Natural killer cell (primary cell): ENCODE results near the gene PLXNA4. TPM values are rescaled to one million over a fixed set of nuclear protein-coding genes. Genes with fewer than 3 reads are reported as not detected.

Experiments used
- ATAC-seq, 3 donors: fragments of 150-1000 bp in 2 of 3; fragments of 200-7000 bp in 1 of 3; cut with Tn5 transposase; 1 replicate in 1 of 3; 2 replicates in 2 of 3; pipeline ENCODE4 v1.10.0; 2021; ENCODE audit warnings: mild to moderate bottlenecking in 2 of 3, moderate library complexity in 2 of 3
- DNase-seq, 2 donors: peaks; one replicate each; pipeline versions ENCODE4 v3.0.0 to v3.0.0-alpha.2; 2013 to 2021; ENCODE audit warnings: mixed read lengths in 1 of 2
- H3K27ac ChIP-seq: one replicate; pipeline ENCODE4 v1.5.1; 2013; ENCODE audit warnings: mild to moderate bottlenecking, low read length
- H3K27me3 ChIP-seq: one replicate; pipeline ENCODE4 v1.6.1; 2013; ENCODE audit warnings: low read length; ENCODE audit not compliant: control insufficient read depth, insufficient read depth
- H3K36me3 ChIP-seq: one replicate; pipeline ENCODE4 v1.6.1; 2013; ENCODE audit warnings: low read length; ENCODE audit not compliant: control insufficient read depth, insufficient read depth
- H3K4me1 ChIP-seq: one replicate; pipeline ENCODE4 v1.6.1; 2013; ENCODE audit warnings: low read length; ENCODE audit not compliant: control insufficient read depth, insufficient read depth
- H3K4me3 ChIP-seq: one replicate; pipeline ENCODE4 v1.5.1; 2013; ENCODE audit warnings: low read length
- H3K9me3 ChIP-seq: one replicate; pipeline ENCODE4 v1.6.1; 2013; ENCODE audit warnings: low read length; ENCODE audit not compliant: control insufficient read depth, insufficient read depth
- H3K27ac Mint-ChIP-seq, 2 donors: one replicate each; pipeline ENCODE4 v1.8.0; 2022; ENCODE audit warnings: mild to moderate bottlenecking in 2 of 2, mixed read lengths in 2 of 2, moderate library complexity in 1 of 2
- H3K27me3 Mint-ChIP-seq, 2 donors: one replicate each; pipeline ENCODE4 v1.8.0; 2022; ENCODE audit warnings: low read depth in 2 of 2, mixed read lengths in 2 of 2
- H3K36me3 Mint-ChIP-seq: one replicate; pipeline ENCODE4 v1.8.0; 2022; ENCODE audit warnings: mixed read lengths
- H3K4me1 Mint-ChIP-seq, 2 donors: one replicate each; pipeline ENCODE4 v1.8.0; 2022; ENCODE audit warnings: mixed read lengths in 2 of 2
- H3K4me3 Mint-ChIP-seq: one replicate; pipeline ENCODE4 v1.8.0; 2022; ENCODE audit warnings: mild to moderate bottlenecking, moderate library complexity, mixed read lengths
- H3K9me3 Mint-ChIP-seq, 2 donors: one replicate each; pipeline ENCODE4 v1.8.0; 2022; ENCODE audit warnings: mixed read lengths in 2 of 2
- CTCF ChIP-seq: fragments of 200-600 bp; IDR thresholded peaks from one replicate; pipeline ENCODE4 v1.8.0; 2022; ENCODE audit warnings: antibody characterized with exemption
- WGBS: methylation state at CpG from one replicate; pipeline ENCODE4 v1.1.7; 2013; ENCODE audit warnings: missing lambda C conversion rate; ENCODE audit not compliant: insufficient coverage; 5-methylcytosine and 5-hydroxymethylcytosine counted together
- intact Hi-C: fragments of 100-400 bp; cut with micrococcal nuclease; formaldehyde crosslinking; loops from one replicate; pipeline ENCODE4 v1.14.2; 2022
- total RNA-seq, 4 donors: library from RNA; stranded (reverse); fragments of 120-200 nt in 1 of 4; gene quantifications; one replicate each; pipeline versions ENCODE4 v1.2.3 to v1.2.4, GENCODE V29; 2013 to 2022

PLXNA4 gene
- total RNA-seq, 3 donors from 2014 or later (not counting 1 experiment from before 2014, with no cell fraction given): 5.1 to 15.3 (median 10.9) TPM

- ATAC-seq: no peak
- intact Hi-C loops: no loop called here
- Mint-ChIP-seq H3K27ac (no peak overlapping the region), H3K4me3 (no peak overlapping the region), H3K27me3 (peaks cover 0 to under 1% of the 10 kb centered on the region in 2 donors), H3K4me1 (peaks cover 6 to 7% of the 10 kb centered on the region in 2 donors), H3K36me3 (no peaks in the 10 kb centered on the region), H3K9me3 (no peaks in the 10 kb centered on the region)
- no peak for TF ChIP-seq CTCF
- Histone ChIP-seq H3K4me1 (no peaks in the 10 kb centered on the region), H3K9me3 (no peaks in the 10 kb centered on the region), H3K4me3 (no peak overlapping the region), H3K36me3 (no peaks in the 10 kb centered on the region), H3K27me3 (no peaks in the 10 kb centered on the region), H3K27ac (no peak overlapping the region)
- no peak for DNase-seq
- 56% methylated on average over 3 of the region's 3 CpGs for WGBS
These were observed 445.1 kb downstream of the PLXNA4 start for GRCh38 chr7:132131196-132131595.

- no peak for TF ChIP-seq CTCF
- WGBS: 63% methylated on average over 5 of the region's 5 CpGs
- no peaks in the 10 kb centered on the region for H3K36me3 Mint-ChIP-seq
- no peaks in the 10 kb centered on the region for H3K9me3 Mint-ChIP-seq
- intact Hi-C loops: no loop called here
- no peak overlapping the region for H3K4me3 Mint-ChIP-seq
- H3K27me3 Mint-ChIP-seq: peaks cover 0 to 4% of the 10 kb centered on the region in 2 donors
- no peak overlapping the region for H3K4me3 ChIP-seq
- no peaks in the 10 kb centered on the region for H3K36me3 ChIP-seq
- H3K27ac Mint-ChIP-seq: no peak overlapping the region
- H3K4me1 Mint-ChIP-seq: peaks cover 6 to 7% of the 10 kb centered on the region in 2 donors
- no peaks in the 10 kb centered on the region for H3K4me1 ChIP-seq
- H3K27me3 ChIP-seq: no peaks in the 10 kb centered on the region
- no peak overlapping the region for H3K27ac ChIP-seq
- no peaks in the 10 kb centered on the region for H3K9me3 ChIP-seq
- DNase-seq (no peak), ATAC-seq (no peak)
These were observed 445.8 kb downstream of the PLXNA4 start for GRCh38 chr7:132130497-132130896.

GRCh38 chr7:132125872-132126595 is 450.2 kb downstream of the PLXNA4 start:
- intact Hi-C loops: no loop called here
- Mint-ChIP-seq H3K27me3 (peaks cover 0 to 8% of the 10 kb centered on the region in 2 donors), H3K4me3 (no peak overlapping the region), H3K9me3 (no peaks in the 10 kb centered on the region), H3K4me1 (peaks cover 6 to 7% of the 10 kb centered on the region in 2 donors), H3K27ac (no peak overlapping the region), H3K36me3 (no peaks in the 10 kb centered on the region)
- Histone ChIP-seq H3K9me3 (no peaks in the 10 kb centered on the region), H3K4me1 (no peaks in the 10 kb centered on the region), H3K27ac (no peak overlapping the region), H3K36me3 (no peaks in the 10 kb centered on the region), H3K27me3 (no peaks in the 10 kb centered on the region), H3K4me3 (no peak overlapping the region)
- 82% methylated on average over 12 of the region's 12 CpGs for WGBS
- ATAC-seq (no peak), DNase-seq (no peak)
- no peak for TF ChIP-seq CTCF

- H3K4me1 Mint-ChIP-seq: peaks cover under 1 to 3% of the 10 kb centered on the region in 2 donors
- H3K9me3 ChIP-seq: no peaks in the 10 kb centered on the region
- H3K27me3 Mint-ChIP-seq: peaks cover 0 to 8% of the 10 kb centered on the region in 2 donors
- no peak for DNase-seq
- intact Hi-C loops: no loop called here
- no peak overlapping the region for H3K4me3 Mint-ChIP-seq
- H3K4me1 ChIP-seq: no peaks in the 10 kb centered on the region
- H3K4me3 ChIP-seq: no peak overlapping the region
- no peaks in the 10 kb centered on the region for H3K9me3 Mint-ChIP-seq
- ATAC-seq: no peak
- no peaks in the 10 kb centered on the region for H3K27me3 ChIP-seq
- H3K36me3 ChIP-seq: no peaks in the 10 kb centered on the region
- TF ChIP-seq CTCF: no peak
- WGBS: 96% methylated on average over 3 of the region's 3 CpGs
- no peak overlapping the region for H3K27ac ChIP-seq
- H3K36me3 Mint-ChIP-seq: no peaks in the 10 kb centered on the region
- no peak overlapping the region for H3K27ac Mint-ChIP-seq
These were observed 451.2 kb downstream of the PLXNA4 start for GRCh38 chr7:132125096-132125495.
